Loucy (cell line): ENCODE data around the gene EIPR1.

ENCODE experiments used
- EZH2phosphoT487 ChIP-seq: fragments of 200-600 bp; IDR thresholded peaks from 2 replicates; pipeline ENCODE4 v1.6.1; 2018; ENCODE audit warnings: antibody characterized with exemption, mild to moderate bottlenecking, moderate library complexity, borderline replicate concordance
- TF ChIP-seq, protein P1 (sequence below): fragments of 200-600 bp; sonication (generic); conservative IDR thresholded peaks from 2 replicates; pipeline ENCODE4 v1.5.1; 2014; ENCODE audit warnings: mild to moderate bottlenecking, antibody characterized with exemption, low read length

- TF ChIP-seq, protein P1, sequence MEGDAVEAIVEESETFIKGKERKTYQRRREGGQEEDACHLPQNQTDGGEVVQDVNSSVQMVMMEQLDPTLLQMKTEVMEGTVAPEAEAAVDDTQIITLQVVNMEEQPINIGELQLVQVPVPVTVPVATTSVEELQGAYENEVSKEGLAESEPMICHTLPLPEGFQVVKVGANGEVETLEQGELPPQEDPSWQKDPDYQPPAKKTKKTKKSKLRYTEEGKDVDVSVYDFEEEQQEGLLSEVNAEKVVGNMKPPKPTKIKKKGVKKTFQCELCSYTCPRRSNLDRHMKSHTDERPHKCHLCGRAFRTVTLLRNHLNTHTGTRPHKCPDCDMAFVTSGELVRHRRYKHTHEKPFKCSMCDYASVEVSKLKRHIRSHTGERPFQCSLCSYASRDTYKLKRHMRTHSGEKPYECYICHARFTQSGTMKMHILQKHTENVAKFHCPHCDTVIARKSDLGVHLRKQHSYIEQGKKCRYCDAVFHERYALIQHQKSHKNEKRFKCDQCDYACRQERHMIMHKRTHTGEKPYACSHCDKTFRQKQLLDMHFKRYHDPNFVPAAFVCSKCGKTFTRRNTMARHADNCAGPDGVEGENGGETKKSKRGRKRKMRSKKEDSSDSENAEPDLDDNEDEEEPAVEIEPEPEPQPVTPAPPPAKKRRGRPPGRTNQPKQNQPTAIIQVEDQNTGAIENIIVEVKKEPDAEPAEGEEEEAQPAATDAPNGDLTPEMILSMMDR, result no peak
- no peak for TF ChIP-seq EZH2phosphoT487
These were observed 19.4 kb upstream of the EIPR1 start for GRCh38 chr2:3396920-3397559.
